ENCODE results near the gene PON2. TPM values are rescaled to one million over a fixed set of nuclear protein-coding genes. Genes with fewer than 3 reads are reported as not detected.

The PON2 gene
- total and polyA plus RNA-seq, 2 of the 8 experiments (the other 6 are each of a cell fraction or from before 2014, with no cell fraction given) = 20.6 to 31.0 TPM

- H3K9ac ChIP-seq (replicated peaks in 1 of 4; ENCODE audit: extremely low read depth in 1 of 4, low read depth in 3 of 4, low read length in 3 of 4) = peak overlapping the region in 3 of 4 experiments; percentile 80 to 89 (median 88); a peak in 6 of 7 replicates
- H2BK5ac ChIP-seq (ENCODE audit: low read depth, low read length) = no peak overlapping the region
- peak overlapping the region; percentile 72 for H4K91ac ChIP-seq (replicated peaks; ENCODE audit: insufficient read length, low read length)
- H2AK5ac ChIP-seq (ENCODE audit: low read depth, low read length) = 0 out of 2 replicates have a peak overlapping the region, but pooled peaks have one; percentile 77
- peak overlapping the region; percentile 91 for H2AFZ ChIP-seq (ENCODE audit: low read length)
- H3K9me3 ChIP-seq (ENCODE audit: insufficient read depth in 2 of 2, low read depth in 1 of 2, low read length in 1 of 2) = no peaks in the 10 kb centered on the region
- H3K23ac ChIP-seq (ENCODE audit: insufficient read length) = no peak overlapping the region
- no peak overlapping the region for H2BK120ac ChIP-seq (replicated peaks; ENCODE audit: low read depth, low read length)
- CTCF ChIA-PET (ENCODE audit: partially characterized antibody) = interaction anchor here (0.6 to 1.2 kb wide), 6 partner anchors 10 to 43 kb away, joined by 3 to 4 read pairs (median 3); no protein-coding TSS in a partner anchor
- peak overlapping the region; percentile 62 for H4K5ac ChIP-seq (ENCODE audit: insufficient read length, low read depth, low read length)
- peak overlapping the region; percentile 61 to 92 for H3K4me2 ChIP-seq (ENCODE audit: insufficient read depth in 1 of 2, low read depth in 2 of 2, low read length in 2 of 2)
- WGBS, 2 experiments (ENCODE audit: extremely low coverage in 1 of 2, insufficient coverage in 1 of 2, insufficient read length in 1 of 2, insufficient replicate concordance in 2 of 2, low coverage in 1 of 2, low lambda C conversion rate in 2 of 2, missing lambda C conversion rate in 1 of 2) = 78% methylated on average over 9 of the region's 9 CpGs; no CpG with 5 or more reads in 1 of the 2 experiments
- H3K4me3 ChIP-seq (ENCODE audit: extremely low read depth in 1 of 4, insufficient read depth in 2 of 4, low read depth in 3 of 4, low read length in 4 of 4) = peak overlapping the region; percentile 45 to 93 (median 71)
- H3K4me1 ChIP-seq (replicated peaks in 1 of 4; ENCODE audit: control insufficient read depth in 3 of 4, insufficient read depth in 4 of 4, low read length in 3 of 4) = peaks cover 0 to 4% (median 3%) of the 10 kb centered on the region in 4 experiments; a peak in 5 of 7 replicates
- POLR2A ChIA-PET (ENCODE audit: partially characterized antibody) = interaction anchor here (0.7 to 2.2 kb wide), 12 partner anchors 9 to 256 kb away, joined by 3 to 11 read pairs (median 4); partner anchors contain the start of gene ASB4
- no peak overlapping the region for H3K18ac ChIP-seq (ENCODE audit: extremely low read depth, low read length)
- DNase-seq (ENCODE audit: low read depth in 1 of 2, low spot score in 2 of 2) (no peak), FAIRE-seq (no peak)
- no peak overlapping the region; the same call in 1 of the 2 replicates for H4K8ac ChIP-seq (ENCODE audit: extremely low read depth, insufficient read depth, low read length)
- peak overlapping the region; percentile 88; the same call in 1 of the 2 replicates for H2BK12ac ChIP-seq (ENCODE audit: low read depth, low read length)
- H2BK20ac ChIP-seq (ENCODE audit: low read length) = no peak overlapping the region
- no peaks in the 10 kb centered on the region for H4K20me1 ChIP-seq (replicated peaks in 1 of 2; ENCODE audit: control insufficient read depth in 1 of 2, insufficient read depth in 2 of 2, low read length in 2 of 2)
- H3K14ac ChIP-seq (ENCODE audit: insufficient read length) = no peak overlapping the region
- peak overlapping the region; percentile 83; the same call in 1 of the 2 replicates for H2BK15ac ChIP-seq (ENCODE audit: low read length)
- H3K4ac ChIP-seq (replicated peaks; ENCODE audit: insufficient read length, low read depth, low read length) = no peak overlapping the region
- no peak overlapping the region for H3K27ac ChIP-seq (ENCODE audit: low read depth, low read length)
- no peak overlapping the region for H3K56ac ChIP-seq (replicated peaks; ENCODE audit: insufficient read length, low read depth, low read length)
- peaks cover 0 to 9% of the 10 kb centered on the region in 2 experiments; a peak in 1 of 4 replicates for H3K79me2 ChIP-seq (ENCODE audit: control insufficient read depth in 1 of 2, insufficient read depth in 2 of 2, low read length in 2 of 2)
- H3K79me1 ChIP-seq (ENCODE audit: low read depth, low read length) = no peaks in the 10 kb centered on the region
- peaks cover 0 to 1% (median 0%) of the 10 kb centered on the region in 4 experiments; a peak in 1 of 7 replicates for H3K27me3 ChIP-seq (replicated peaks in 1 of 4; ENCODE audit: control insufficient read depth in 3 of 4, extremely low read depth in 1 of 4, insufficient read depth in 3 of 4, low read length in 3 of 4)
- no peaks in the 10 kb centered on the region; the same call in 1 of the 2 replicates for H3K23me2 ChIP-seq (ENCODE audit: low read depth, low read length)
- no peaks in the 10 kb centered on the region for H3K36me3 ChIP-seq (ENCODE audit: control insufficient read depth in 2 of 4, insufficient read depth in 4 of 4, low read length in 3 of 4)
- TF ChIP-seq ZNF274 (IDR thresholded peaks at IDR 0.05; ENCODE audit: borderline replicate concordance, extremely low read depth, low read length) (no peak), SUZ12 (IDR thresholded peaks at IDR 0.05; ENCODE audit: low read length) (no peak), EGR1 (IDR thresholded peaks at IDR 0.05; ENCODE audit: borderline replicate concordance, low read depth, low read length) (no peak), RXRA (IDR thresholded peaks at IDR 0.05; ENCODE audit: insufficient read depth, low read depth, low read length) (no peak), CEBPB (IDR thresholded peaks at IDR 0.05; ENCODE audit: low read depth, low read length) (no peak), POLR2AphosphoS5 (IDR thresholded peaks at IDR 0.05; ENCODE audit: low read depth, low read length) (no peak), KDM4A (IDR thresholded peaks at IDR 0.05; ENCODE audit: low read depth, low read length, severe bottlenecking) (no peak), SP1 (IDR thresholded peaks at IDR 0.05; ENCODE audit: low read depth, low read length) (no peak), EZH2 (IDR thresholded peaks at IDR 0.05; ENCODE audit: low read depth, low read length, severe bottlenecking) (no peak), SAP30 (IDR thresholded peaks at IDR 0.05; ENCODE audit: insufficient read depth, insufficient replicate concordance, low read length) (no peak), TAF1 (IDR thresholded peaks at IDR 0.05; ENCODE audit: low read depth, low read length) (no peak)
Measured at GRCh38 chr7:95435422-95435780, 573 bp upstream of the PON2 start.
